ENCODE measurements around the gene DSTYK. TPM values are rescaled to one million over a fixed set of nuclear protein-coding genes. Genes with fewer than 3 reads are reported as not detected.

The DSTYK gene
- total RNA-seq, 1 donor from 2014 or later = 19.5 TPM

DNA sequence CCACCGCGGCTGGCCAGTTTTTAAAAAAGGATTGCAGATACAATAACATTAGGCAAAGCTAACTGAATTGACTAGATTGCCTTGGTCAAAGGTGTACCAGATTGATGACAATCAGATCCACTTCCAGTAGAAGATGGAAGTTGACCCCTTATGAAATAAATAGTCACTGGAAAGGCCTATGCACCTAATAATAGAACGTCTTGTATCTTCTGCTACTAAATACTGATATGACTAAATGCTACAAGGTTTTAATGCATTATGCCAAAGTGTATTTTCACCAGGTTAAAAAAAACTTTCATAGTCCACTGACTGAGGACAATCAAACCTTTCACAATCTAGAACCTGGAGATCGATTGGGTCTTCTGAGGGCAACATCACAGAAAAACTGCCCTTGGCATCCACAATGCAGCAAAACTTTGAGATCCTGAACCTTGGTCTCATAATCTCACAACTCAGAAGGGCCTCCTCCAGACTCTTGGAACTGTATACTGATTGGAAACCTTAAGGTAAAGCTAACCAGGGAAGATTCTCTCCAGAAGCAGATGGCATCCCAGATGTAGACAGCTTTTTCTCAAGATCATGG lies 82.0 kb downstream of the DSTYK start:
- Mint-ChIP-seq H3K9me3 (no peaks in the 10 kb centered on the region), H3K36me3 (no peaks in the 10 kb centered on the region), H3K4me1 (no peaks in the 10 kb centered on the region), H3K27me3 (ENCODE audit: low read depth) (no peaks in the 10 kb centered on the region), H3K4me3 (no peak overlapping the region), H3K27ac (no peak overlapping the region)
- no peak for DNase-seq (ENCODE audit: low spot score in 2 of 2, unreplicated experiment in 2 of 2)
- TF ChIP-seq, protein P1, sequence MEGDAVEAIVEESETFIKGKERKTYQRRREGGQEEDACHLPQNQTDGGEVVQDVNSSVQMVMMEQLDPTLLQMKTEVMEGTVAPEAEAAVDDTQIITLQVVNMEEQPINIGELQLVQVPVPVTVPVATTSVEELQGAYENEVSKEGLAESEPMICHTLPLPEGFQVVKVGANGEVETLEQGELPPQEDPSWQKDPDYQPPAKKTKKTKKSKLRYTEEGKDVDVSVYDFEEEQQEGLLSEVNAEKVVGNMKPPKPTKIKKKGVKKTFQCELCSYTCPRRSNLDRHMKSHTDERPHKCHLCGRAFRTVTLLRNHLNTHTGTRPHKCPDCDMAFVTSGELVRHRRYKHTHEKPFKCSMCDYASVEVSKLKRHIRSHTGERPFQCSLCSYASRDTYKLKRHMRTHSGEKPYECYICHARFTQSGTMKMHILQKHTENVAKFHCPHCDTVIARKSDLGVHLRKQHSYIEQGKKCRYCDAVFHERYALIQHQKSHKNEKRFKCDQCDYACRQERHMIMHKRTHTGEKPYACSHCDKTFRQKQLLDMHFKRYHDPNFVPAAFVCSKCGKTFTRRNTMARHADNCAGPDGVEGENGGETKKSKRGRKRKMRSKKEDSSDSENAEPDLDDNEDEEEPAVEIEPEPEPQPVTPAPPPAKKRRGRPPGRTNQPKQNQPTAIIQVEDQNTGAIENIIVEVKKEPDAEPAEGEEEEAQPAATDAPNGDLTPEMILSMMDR (IDR thresholded peaks at IDR 0.05; ENCODE audit: unreplicated experiment) = no peak

DNA sequence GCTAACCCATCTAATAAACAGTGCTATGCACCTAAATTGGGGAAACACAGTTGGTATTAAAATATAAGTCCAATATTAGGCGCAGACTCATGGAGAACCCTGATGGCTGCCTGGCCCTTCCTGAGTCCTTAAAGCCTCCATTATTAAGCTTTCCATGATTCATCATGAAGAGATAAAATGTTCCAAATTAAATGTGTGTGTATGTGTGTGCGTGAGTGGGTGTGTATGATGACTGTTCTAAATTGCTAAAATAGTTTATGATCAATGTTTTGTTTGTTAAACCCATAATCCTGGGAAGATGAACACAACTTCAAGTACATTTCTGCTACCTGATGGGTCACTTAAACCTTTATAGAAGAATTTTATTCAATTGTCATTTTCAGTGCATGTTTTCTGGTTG lies 83.5 kb downstream of the DSTYK start:
- Mint-ChIP-seq H3K27me3 (ENCODE audit: low read depth) (no peaks in the 10 kb centered on the region), H3K4me1 (peaks cover under 1% of the 10 kb centered on the region), H3K27ac (no peak overlapping the region), H3K9me3 (no peaks in the 10 kb centered on the region), H3K4me3 (no peak overlapping the region), H3K36me3 (no peaks in the 10 kb centered on the region)
- no peak for DNase-seq (ENCODE audit: low spot score in 2 of 2, unreplicated experiment in 2 of 2)
- TF ChIP-seq, protein P1 (IDR thresholded peaks at IDR 0.05; ENCODE audit: unreplicated experiment) = no peak

DNA sequence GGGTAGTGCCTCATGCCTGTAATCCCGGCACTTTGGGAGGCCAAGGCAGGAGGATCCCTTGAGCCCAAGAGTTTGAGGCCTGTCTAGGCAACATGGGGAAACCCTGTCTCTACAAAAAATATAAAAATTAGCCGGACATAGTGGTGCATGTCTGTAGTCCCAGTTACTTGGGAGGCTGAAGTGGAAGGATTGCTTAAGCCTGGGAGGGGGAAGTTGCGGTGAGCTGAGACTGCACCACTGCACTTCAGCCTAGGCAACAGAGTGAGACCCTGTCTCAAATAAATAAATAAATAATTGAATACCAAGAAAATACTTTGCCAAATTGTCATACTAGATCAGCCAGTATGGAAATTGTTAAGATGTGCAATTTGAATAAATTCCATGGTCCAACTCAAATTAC lies 83.9 kb downstream of the DSTYK start:
- H3K27ac Mint-ChIP-seq = no peak overlapping the region
- H3K4me1 Mint-ChIP-seq = peaks cover 4% of the 10 kb centered on the region
- no peak for DNase-seq (ENCODE audit: low spot score in 2 of 2, unreplicated experiment in 2 of 2)
- H3K9me3 Mint-ChIP-seq = no peaks in the 10 kb centered on the region
- no peaks in the 10 kb centered on the region for H3K27me3 Mint-ChIP-seq (ENCODE audit: low read depth)
- H3K36me3 Mint-ChIP-seq = no peaks in the 10 kb centered on the region
- TF ChIP-seq, protein P1 (IDR thresholded peaks at IDR 0.05; ENCODE audit: unreplicated experiment) = no peak
- no peak overlapping the region for H3K4me3 Mint-ChIP-seq

DNA sequence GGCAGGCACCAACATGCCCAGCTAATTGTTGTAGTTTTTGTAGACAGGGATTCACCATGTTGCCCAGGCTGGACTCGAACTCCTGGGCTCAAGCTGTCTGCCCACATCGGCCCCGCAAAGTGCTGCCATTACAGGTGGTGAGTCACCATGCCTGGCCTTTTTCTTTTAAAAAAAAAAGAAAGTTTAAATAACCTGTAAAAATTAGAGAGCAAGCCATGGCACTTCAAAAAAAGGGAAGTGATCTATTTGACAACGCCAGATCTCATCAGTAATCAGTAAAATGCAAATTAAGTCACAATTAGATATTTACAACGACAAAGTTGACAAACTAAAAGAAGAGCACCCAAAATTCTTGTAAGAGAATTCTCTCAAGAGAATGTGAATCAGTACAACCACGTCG lies 86.8 kb downstream of the DSTYK start:
- Mint-ChIP-seq H3K9me3 (no peaks in the 10 kb centered on the region), H3K27ac (no peak overlapping the region), H3K4me1 (peaks cover 28% of the 10 kb centered on the region), H3K4me3 (no peak overlapping the region), H3K36me3 (no peaks in the 10 kb centered on the region), H3K27me3 (ENCODE audit: low read depth) (no peaks in the 10 kb centered on the region)
- DNase-seq (ENCODE audit: low spot score in 2 of 2, unreplicated experiment in 2 of 2) = no peak
- TF ChIP-seq, protein P1 (IDR thresholded peaks at IDR 0.05; ENCODE audit: unreplicated experiment) = no peak

DNA sequence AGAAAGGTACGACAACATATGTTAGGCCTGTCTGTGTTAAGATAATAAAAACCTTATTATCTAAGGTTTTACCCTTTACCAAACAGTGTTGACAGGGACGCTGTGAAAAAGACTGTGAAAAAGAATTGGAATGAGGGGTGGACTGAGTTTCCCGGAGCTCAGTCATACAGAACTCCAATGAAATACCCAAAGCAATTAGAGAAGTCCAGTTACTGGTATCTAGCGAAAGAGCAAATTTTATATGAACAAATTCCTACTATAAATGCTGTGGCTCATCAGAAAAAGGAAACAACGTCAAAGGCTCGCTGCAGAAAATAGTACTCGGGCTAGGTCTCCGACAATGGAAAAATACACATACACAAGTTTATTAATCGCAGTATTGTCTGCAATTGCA lies 89.0 kb downstream of the DSTYK start:
- Mint-ChIP-seq H3K36me3 (peaks cover 6% of the 10 kb centered on the region), H3K9me3 (no peaks in the 10 kb centered on the region), H3K4me1 (peaks cover 30% of the 10 kb centered on the region), H3K4me3 (peak overlapping the region; percentile 98), H3K27ac (peak overlapping the region; percentile 100), H3K27me3 (ENCODE audit: low read depth) (no peaks in the 10 kb centered on the region)
- DNase-seq (ENCODE audit: low spot score in 2 of 2, unreplicated experiment in 2 of 2) = no peak
- TF ChIP-seq, protein P1 (IDR thresholded peaks at IDR 0.05; ENCODE audit: unreplicated experiment) = no peak

All from mesothelial cell of epicardium (in vitro differentiated cells).